H1 (cell line): Measurements from ENCODE around the gene KRT77. TPM values are rescaled to one million over a fixed set of nuclear protein-coding genes. Genes with fewer than 3 reads are reported as not detected.
"Not testable (repeated sequence)": the region's sequence is repeated elsewhere in the genome, so short reads cannot be mapped to it uniquely, and the experiment has no call there.

ENCODE experiments used
- CTCF ChIA-PET: fragments of 300-600 bp; sonication (Branson Sonifier 250); formaldehyde crosslinking; loops from one replicate; lab custom pipeline; 2021; ENCODE audit not compliant: partially characterized antibody; lab: Charles Lee
- POLR2A ChIA-PET: fragments of 300-600 bp; sonication (Branson Sonifier 250); formaldehyde crosslinking; loops from one replicate; lab custom pipeline; 2021; ENCODE audit warnings: inconsistent platforms; ENCODE audit not compliant: partially characterized antibody; lab: Charles Lee
- DNase-seq, 2 experiments: peaks; one replicate each; pipeline versions ENCODE4 v3.0.0 to v3.0.0-alpha.2; 2010 to 2022; ENCODE audit warnings: low spot score in 2 of 2, low read depth in 1 of 2, mixed read lengths in 1 of 2
- FAIRE-seq: peaks from 2 replicates; lab custom pipeline; 2011; peaks lifted over from hg19 to GRCh38; lab: Jason Lieb, UNC
- H2AFZ ChIP-seq: 2 replicates; pipeline ENCODE4 v1.8.1; 2012; ENCODE audit warnings: low read length, inconsistent platforms
- H2AK5ac ChIP-seq: 2 replicates; pipeline ENCODE4 v1.6.1; 2013; ENCODE audit warnings: low read depth, low read length
- H2BK120ac ChIP-seq: replicated peaks from 2 replicates; pipeline ENCODE3; 2013; ENCODE audit warnings: low read depth, low read length, inconsistent platforms
- H2BK12ac ChIP-seq: 2 replicates; pipeline ENCODE4 v1.6.1; 2013; ENCODE audit warnings: low read depth, low read length
- H2BK15ac ChIP-seq: 2 replicates; pipeline ENCODE4 v1.6.1; 2013; ENCODE audit warnings: low read length
- H2BK20ac ChIP-seq: 2 replicates; pipeline ENCODE4 v1.6.1; 2013; ENCODE audit warnings: low read length
- H2BK5ac ChIP-seq: 2 replicates; pipeline ENCODE4 v1.6.1; 2013; ENCODE audit warnings: low read depth, low read length
- H3K14ac ChIP-seq: 2 replicates; pipeline ENCODE4 v1.6.1; 2013; ENCODE audit warnings: inconsistent platforms; ENCODE audit not compliant: insufficient read length
- H3K18ac ChIP-seq: 2 replicates; pipeline ENCODE4 v1.6.1; 2013; ENCODE audit warnings: low read length; ENCODE audit errors: extremely low read depth
- H3K23ac ChIP-seq: 2 replicates; pipeline ENCODE4 v1.6.1; 2013; ENCODE audit warnings: inconsistent platforms; ENCODE audit not compliant: insufficient read length
- H3K23me2 ChIP-seq: 2 replicates; pipeline ENCODE4 v1.6.1; 2013; ENCODE audit warnings: low read depth, low read length
- H3K27ac ChIP-seq: 2 replicates; pipeline ENCODE4 v1.6.1; 2011; ENCODE audit warnings: low read depth, low read length, inconsistent platforms
- H3K27me3 ChIP-seq, 4 experiments: replicated peaks in 1 of 4; 1 replicate in 1 of 4; 2 replicates in 3 of 4; pipeline versions ENCODE4 v1.6.1 to v1.8.1; 2011 to 2013; ENCODE audit warnings: low read length in 3 of 4, mild to moderate bottlenecking in 3 of 4, inconsistent platforms in 2 of 4, mixed read lengths in 2 of 4, moderate library complexity in 1 of 4; ENCODE audit not compliant: control insufficient read depth in 3 of 4, insufficient read depth in 3 of 4; ENCODE audit errors: extremely low read depth in 1 of 4
- H3K36me3 ChIP-seq, 4 experiments: 2 replicates each; pipeline versions ENCODE4 v1.6.1 to v1.8.1; 2011 to 2013; ENCODE audit warnings: mild to moderate bottlenecking in 4 of 4, low read length in 3 of 4, moderate library complexity in 2 of 4, control low read depth in 1 of 4, inconsistent platforms in 1 of 4; ENCODE audit not compliant: insufficient read depth in 4 of 4, control insufficient read depth in 2 of 4
- H3K4ac ChIP-seq: replicated peaks from 2 replicates; pipeline ENCODE3; 2013; ENCODE audit warnings: low read length, low read depth, mixed read lengths, inconsistent platforms; ENCODE audit not compliant: insufficient read length
- H3K4me1 ChIP-seq, 4 experiments: replicated peaks in 1 of 4; 1 replicate in 1 of 4; 2 replicates in 3 of 4; pipeline versions ENCODE4 v1.6.1 to v1.8.1; 2011 to 2013; ENCODE audit warnings: low read length in 3 of 4, inconsistent platforms in 2 of 4, mixed read lengths in 1 of 4; ENCODE audit not compliant: insufficient read depth in 4 of 4, control insufficient read depth in 3 of 4
- H3K4me2 ChIP-seq, 2 experiments: 2 replicates each; pipeline versions ENCODE4 v1.6.1 to v1.8.1; 2011 to 2013; ENCODE audit warnings: low read depth in 2 of 2, low read length in 2 of 2, control low read depth in 1 of 2, inconsistent platforms in 1 of 2, mild to moderate bottlenecking in 1 of 2; ENCODE audit not compliant: insufficient read depth in 1 of 2
- H3K4me3 ChIP-seq, 4 experiments: fragments of 200-600, 300-600 bp in 1 of 4; sonication (generic), shearing (Covaris generic), sonication (Bioruptor Twin) in 1 of 4; 2 replicates each; pipeline versions ENCODE4 v1.5.1 to v1.8.1; 2011 to 2016; ENCODE audit warnings: low read length in 4 of 4, low read depth in 3 of 4, control low read depth in 2 of 4, inconsistent platforms in 2 of 4, mild to moderate bottlenecking in 2 of 4, mixed read lengths in 1 of 4, moderate library complexity in 1 of 4; ENCODE audit not compliant: insufficient read depth in 2 of 4; ENCODE audit errors: extremely low read depth in 1 of 4
- H3K56ac ChIP-seq: replicated peaks from 2 replicates; pipeline ENCODE3; 2013; ENCODE audit warnings: low read depth, mild to moderate bottlenecking, mixed read lengths, low read length, inconsistent platforms; ENCODE audit not compliant: insufficient read length
- H3K79me1 ChIP-seq: 2 replicates; pipeline ENCODE4 v1.6.1; 2013; ENCODE audit warnings: low read depth, low read length, control low read depth
- H3K79me2 ChIP-seq, 2 experiments: 2 replicates each; pipeline versions ENCODE4 v1.6.1 to v1.8.1; 2012 to 2013; ENCODE audit warnings: low read length in 2 of 2, mild to moderate bottlenecking in 2 of 2, inconsistent platforms in 1 of 2; ENCODE audit not compliant: insufficient read depth in 2 of 2, control insufficient read depth in 1 of 2
- H3K9ac ChIP-seq, 4 experiments: replicated peaks in 1 of 4; 1 replicate in 1 of 4; 2 replicates in 3 of 4; pipeline versions ENCODE4 v1.6.1 to v1.8.1; 2011 to 2013; ENCODE audit warnings: low read depth in 3 of 4, low read length in 3 of 4, control low read depth in 2 of 4, mild to moderate bottlenecking in 2 of 4, moderate library complexity in 2 of 4, inconsistent platforms in 1 of 4; ENCODE audit errors: extremely low read depth in 1 of 4
- H3K9me3 ChIP-seq, 2 experiments: 2 replicates each; pipeline versions ENCODE4 v1.6.1 to v1.8.1; 2012 to 2013; ENCODE audit warnings: mild to moderate bottlenecking in 2 of 2, moderate library complexity in 2 of 2, control low read depth in 1 of 2, inconsistent platforms in 1 of 2, low read depth in 1 of 2, low read length in 1 of 2, mixed read lengths in 1 of 2; ENCODE audit not compliant: insufficient read depth in 2 of 2
- H4K20me1 ChIP-seq, 2 experiments: replicated peaks in 1 of 2; 2 replicates each; pipeline versions ENCODE3 to v1.8.1; 2011 to 2013; ENCODE audit warnings: inconsistent platforms in 2 of 2, low read length in 2 of 2, mild to moderate bottlenecking in 1 of 2; ENCODE audit not compliant: insufficient read depth in 2 of 2, control insufficient read depth in 1 of 2
- H4K5ac ChIP-seq: 2 replicates; pipeline ENCODE4 v1.6.1; 2013; ENCODE audit warnings: low read length, low read depth, mixed read lengths, inconsistent platforms; ENCODE audit not compliant: insufficient read length
- H4K8ac ChIP-seq: 2 replicates; pipeline ENCODE4 v1.8.0; 2013; ENCODE audit warnings: mild to moderate bottlenecking, moderate library complexity, low read length, inconsistent platforms; ENCODE audit not compliant: insufficient read depth; ENCODE audit errors: extremely low read depth
- H4K91ac ChIP-seq: replicated peaks from 2 replicates; pipeline ENCODE3; 2013; ENCODE audit warnings: low read length, mixed read lengths, inconsistent platforms; ENCODE audit not compliant: insufficient read length
- WGBS, 2 experiments: shearing (Covaris generic) in 1 of 2; methylation state at CpG; one replicate each; pipeline versions ENCODE4 v1.1.6 to v1.1.7; 2013 to 2015; ENCODE audit warnings: low lambda C conversion rate in 2 of 2, mixed read lengths in 2 of 2, inconsistent platforms in 1 of 2, low coverage in 1 of 2, missing lambda C conversion rate in 1 of 2; ENCODE audit not compliant: insufficient replicate concordance in 2 of 2, insufficient coverage in 1 of 2, insufficient read length in 1 of 2; ENCODE audit errors: extremely low coverage in 1 of 2, missing lambda C conversion rate in 1 of 2; 5-methylcytosine and 5-hydroxymethylcytosine counted together
- polyA plus RNA-seq, 7 experiments: library from polyadenylated mRNA; depleted of rRNA in 3 of 7; stranded (reverse) in 5 of 7; unstranded in 2 of 7; fragments of >200 nt in 5 of 7; fragments of 200-250 nt in 2 of 7; gene quantifications; 1 replicate in 5 of 7; 2 replicates in 1 of 7; 4 replicates in 1 of 7; pipeline versions ENCODE4 v1.2.1 to v1.2.3, GENCODE V29; 2011 to 2013; ENCODE audit warnings: missing spikeins in 2 of 7, mixed read lengths in 2 of 7
- total RNA-seq: library from RNA; stranded (reverse); fragmentation: NEBNext Ultra II Directional; extraction: Animal tissue kit (Norgen Biotek cat#: 25700); gene quantifications from 2 replicates; pipeline ENCODE4 v1.2.1, GENCODE V29; 2021

KRT77 gene
- total and polyA plus RNA-seq, 2 of the 8 experiments (the other 6 are each of a cell fraction or from before 2014, with no cell fraction given), result 0.02 TPM; not detected in 1

GRCh38 chr12:52712122-52712521 lies 8.8 kb upstream of the KRT77 start:
- DNase-seq, H2AFZ ChIP-seq, H3K4ac ChIP-seq, H4K5ac ChIP-seq, H3K79me2 ChIP-seq, FAIRE-seq, H4K8ac ChIP-seq, H2BK15ac ChIP-seq, H3K9ac ChIP-seq, H4K20me1 ChIP-seq, H3K56ac ChIP-seq, H2BK20ac ChIP-seq, H2BK12ac ChIP-seq, POLR2A ChIA-PET, H3K36me3 ChIP-seq, H3K9me3 ChIP-seq, H3K4me2 ChIP-seq, H3K4me3 ChIP-seq, H3K23me2 ChIP-seq, H3K79me1 ChIP-seq, H3K23ac ChIP-seq, H2BK120ac ChIP-seq, H3K18ac ChIP-seq, H2BK5ac ChIP-seq, H3K14ac ChIP-seq, H2AK5ac ChIP-seq, H4K91ac ChIP-seq, H3K4me1 ChIP-seq, H3K27ac ChIP-seq: not testable (repeated sequence)
- CTCF ChIA-PET, result interaction anchor here (2.7 kb wide), 1 partner anchor 20 kb away, joined by 10 read pairs; no protein-coding TSS in a partner anchor
- H3K27me3 ChIP-seq, result peaks cover 8 to 32% (median 25%) of the 10 kb centered on the region in 4 experiments
- 95% methylated on average over 5 of the region's 6 CpGs; no CpG with 5 or more reads in 1 of the 2 experiments for WGBS, 2 experiments
